ENCODE results near the gene ADCY7. TPM values are rescaled to one million over a fixed set of nuclear protein-coding genes. Genes with fewer than 3 reads are reported as not detected.

The ADCY7 gene
- total RNA-seq, 1 experiment from 2014 or later, result 4.0 TPM

GRCh38 chr16:50351116-50351515, 84.8 kb downstream of the ADCY7 start:
- Histone ChIP-seq H4K5ac (ENCODE audit: insufficient read length, low read depth, low read length) (no peak overlapping the region), H3K79me2 (ENCODE audit: insufficient read depth, low read length) (no peaks in the 10 kb centered on the region), H3K4ac (ENCODE audit: low read depth, low read length) (no peak overlapping the region), H3K4me2 (ENCODE audit: insufficient read depth, insufficient read length, low read length) (no peak overlapping the region), H2BK12ac (ENCODE audit: insufficient read length, low read depth, low read length) (no peak overlapping the region), H3K9me3 (ENCODE audit: control insufficient read depth, low read depth, low read length) (no peaks in the 10 kb centered on the region), H3T11ph (ENCODE audit: low read length) (no peak overlapping the region), H2BK5ac (ENCODE audit: insufficient read length, low read length) (no peak overlapping the region), H3K56ac (ENCODE audit: insufficient read length, low read depth, low read length) (no peak overlapping the region), H3K18ac (ENCODE audit: insufficient read length, low read depth, low read length) (no peak overlapping the region), H4K91ac (ENCODE audit: insufficient read length, low read depth, low read length) (no peak overlapping the region), H3K79me1 (ENCODE audit: insufficient read depth, low read depth, low read length, poor library complexity, severe bottlenecking) (no peaks in the 10 kb centered on the region), H3K9ac (ENCODE audit: extremely low read depth, insufficient read length, low read length) (no peak overlapping the region), H3K14ac (ENCODE audit: insufficient read depth, low read length) (no peak overlapping the region), H2AFZ (ENCODE audit: low read length) (no peak overlapping the region), H2BK120ac (ENCODE audit: low read depth, low read length, poor library complexity, severe bottlenecking) (no peak overlapping the region), H2AK5ac (ENCODE audit: insufficient read length, low read length) (no peak overlapping the region), H4K20me1 (ENCODE audit: control insufficient read depth, insufficient read depth, insufficient read length) (no peaks in the 10 kb centered on the region), H3K4me1 (ENCODE audit: insufficient read depth, low read length) (no peaks in the 10 kb centered on the region), H2BK20ac (ENCODE audit: low read depth, low read length, poor library complexity, severe bottlenecking) (no peak overlapping the region), H3K23me2 (ENCODE audit: insufficient read length, low read depth, low read length, poor library complexity, severe bottlenecking) (no peaks in the 10 kb centered on the region), H2BK15ac (ENCODE audit: low read depth, low read length) (no peak overlapping the region), H3K27ac (ENCODE audit: insufficient read length, low read depth, low read length) (no peak overlapping the region), H4K8ac (replicated peaks; ENCODE audit: insufficient read length, low read depth, low read length) (no peak overlapping the region), H3K23ac (ENCODE audit: insufficient read length, low read depth, low read length) (no peak overlapping the region), H3K27me3 (ENCODE audit: insufficient read depth, low read length) (no peaks in the 10 kb centered on the region)
- no peaks in the 10 kb centered on the region for H3K27me3 Mint-ChIP-seq (ENCODE audit: low read depth)
- peaks cover 6 to 8% of the 10 kb centered on the region in 2 experiments for H3K9me3 Mint-ChIP-seq
- DNase-seq, result no peak
- H3K27ac Mint-ChIP-seq, result no peak overlapping the region
- peaks cover 51 to 67% (median 62%) of the 10 kb centered on the region in 3 experiments for H3K36me3 Mint-ChIP-seq (ENCODE audit: insufficient read depth in 1 of 3, low read depth in 3 of 3)
- WGBS (ENCODE audit: extremely low coverage, insufficient read length, low lambda C conversion rate), result no CpG with 5 or more reads among the region's 5 CpGs
- H3K4me1 Mint-ChIP-seq, result no peaks in the 10 kb centered on the region
- no peak for TF ChIP-seq CTCF (conservative IDR thresholded peaks at IDR 0.05)
- H3K4me3 Mint-ChIP-seq, result no peak overlapping the region

Measured in H9 (cell line).